ENCODE measurements around the gene TIE1. TPM values are rescaled to one million over a fixed set of nuclear protein-coding genes. Genes with fewer than 3 reads are reported as not detected.

The TIE1 gene
- total RNA-seq, 1 experiment from 2014 or later = 1.2 TPM

DNA sequence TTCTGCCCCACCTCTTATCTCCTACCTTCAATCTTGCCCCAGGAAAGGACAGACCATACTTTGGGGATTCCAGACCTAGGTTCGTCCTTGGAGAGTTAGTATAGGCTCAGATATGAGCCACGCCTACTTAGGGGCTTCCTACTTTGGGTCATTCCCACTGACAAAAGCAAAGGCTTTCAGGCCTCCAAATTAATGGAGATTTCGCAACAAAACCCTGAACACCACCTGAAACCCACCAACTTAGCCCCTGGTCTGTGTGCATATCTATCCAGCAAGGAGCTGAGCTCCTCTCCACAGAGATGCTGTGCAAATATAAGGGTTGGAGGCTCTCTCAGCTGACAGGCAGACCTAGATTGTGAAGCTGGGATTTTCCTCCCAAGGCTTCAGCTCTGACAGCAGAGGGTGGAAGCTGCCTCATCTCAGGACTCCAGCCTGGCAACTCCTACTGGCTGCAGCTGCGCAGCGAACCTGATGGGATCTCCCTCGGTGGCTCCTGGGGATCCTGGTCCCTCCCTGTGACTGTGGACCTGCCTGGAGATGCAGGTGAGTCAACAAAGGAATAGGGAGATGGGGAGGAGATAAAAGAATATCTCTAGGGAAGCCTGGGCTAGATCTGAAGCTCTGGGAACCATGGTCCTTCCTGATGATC lies 38.9 kb downstream of the TIE1 start:
- no peak overlapping the region for H3K56ac ChIP-seq (ENCODE audit: insufficient read length, low read depth, low read length)
- H3K27me3 Mint-ChIP-seq (ENCODE audit: low read depth) = peaks cover 21% of the 10 kb centered on the region
- H3K14ac ChIP-seq (ENCODE audit: insufficient read depth, low read length) = no peak overlapping the region
- H3K4me1 ChIP-seq (ENCODE audit: insufficient read depth, low read length) = no peaks in the 10 kb centered on the region
- no peak overlapping the region for H2BK12ac ChIP-seq (ENCODE audit: insufficient read length, low read depth, low read length)
- no peaks in the 10 kb centered on the region for H4K20me1 ChIP-seq (ENCODE audit: control insufficient read depth, insufficient read depth, insufficient read length)
- H3K9ac ChIP-seq (ENCODE audit: extremely low read depth, insufficient read length, low read length) = no peak overlapping the region
- no peak overlapping the region for H4K8ac ChIP-seq (replicated peaks; ENCODE audit: insufficient read length, low read depth, low read length)
- no peak overlapping the region for H3K4me3 Mint-ChIP-seq
- no peak overlapping the region for H3K4me2 ChIP-seq (ENCODE audit: insufficient read depth, insufficient read length, low read length)
- H3K9me3 ChIP-seq (ENCODE audit: control insufficient read depth, low read depth, low read length) = no peaks in the 10 kb centered on the region
- H3K27ac ChIP-seq (ENCODE audit: insufficient read length, low read depth, low read length) = no peak overlapping the region
- TF ChIP-seq, protein P1, sequence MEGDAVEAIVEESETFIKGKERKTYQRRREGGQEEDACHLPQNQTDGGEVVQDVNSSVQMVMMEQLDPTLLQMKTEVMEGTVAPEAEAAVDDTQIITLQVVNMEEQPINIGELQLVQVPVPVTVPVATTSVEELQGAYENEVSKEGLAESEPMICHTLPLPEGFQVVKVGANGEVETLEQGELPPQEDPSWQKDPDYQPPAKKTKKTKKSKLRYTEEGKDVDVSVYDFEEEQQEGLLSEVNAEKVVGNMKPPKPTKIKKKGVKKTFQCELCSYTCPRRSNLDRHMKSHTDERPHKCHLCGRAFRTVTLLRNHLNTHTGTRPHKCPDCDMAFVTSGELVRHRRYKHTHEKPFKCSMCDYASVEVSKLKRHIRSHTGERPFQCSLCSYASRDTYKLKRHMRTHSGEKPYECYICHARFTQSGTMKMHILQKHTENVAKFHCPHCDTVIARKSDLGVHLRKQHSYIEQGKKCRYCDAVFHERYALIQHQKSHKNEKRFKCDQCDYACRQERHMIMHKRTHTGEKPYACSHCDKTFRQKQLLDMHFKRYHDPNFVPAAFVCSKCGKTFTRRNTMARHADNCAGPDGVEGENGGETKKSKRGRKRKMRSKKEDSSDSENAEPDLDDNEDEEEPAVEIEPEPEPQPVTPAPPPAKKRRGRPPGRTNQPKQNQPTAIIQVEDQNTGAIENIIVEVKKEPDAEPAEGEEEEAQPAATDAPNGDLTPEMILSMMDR (conservative IDR thresholded peaks at IDR 0.05) = no peak
- no peak overlapping the region for H2AFZ ChIP-seq (ENCODE audit: low read length)
- no peak overlapping the region for H2BK15ac ChIP-seq (ENCODE audit: low read depth, low read length)
- H3K9me3 Mint-ChIP-seq = no peaks in the 10 kb centered on the region
- no peak overlapping the region for H3K4ac ChIP-seq (ENCODE audit: low read depth, low read length)
- H3K23ac ChIP-seq (ENCODE audit: insufficient read length, low read depth, low read length) = no peak overlapping the region
- H3K79me1 ChIP-seq (ENCODE audit: insufficient read depth, low read depth, low read length, poor library complexity, severe bottlenecking) = no peaks in the 10 kb centered on the region
- no peak overlapping the region for H3T11ph ChIP-seq (ENCODE audit: low read length)
- H3K27me3 ChIP-seq (ENCODE audit: insufficient read depth, low read length) = no peaks in the 10 kb centered on the region
- no peaks in the 10 kb centered on the region for H3K23me2 ChIP-seq (ENCODE audit: insufficient read length, low read depth, low read length, poor library complexity, severe bottlenecking)
- WGBS (ENCODE audit: extremely low coverage, insufficient read length, low lambda C conversion rate) = no CpG with 5 or more reads among the region's 6 CpGs
- H2BK5ac ChIP-seq (ENCODE audit: insufficient read length, low read length) = no peak overlapping the region
- no peak overlapping the region for H2BK20ac ChIP-seq (ENCODE audit: low read depth, low read length, poor library complexity, severe bottlenecking)
- H2BK120ac ChIP-seq (ENCODE audit: low read depth, low read length, poor library complexity, severe bottlenecking) = no peak overlapping the region
- no peak overlapping the region for H2AK5ac ChIP-seq (ENCODE audit: insufficient read length, low read length)
- no peaks in the 10 kb centered on the region for H3K36me3 Mint-ChIP-seq (ENCODE audit: insufficient read depth in 1 of 3, low read depth in 3 of 3)
- H4K5ac ChIP-seq (ENCODE audit: insufficient read length, low read depth, low read length) = no peak overlapping the region
- no peak overlapping the region for H3K27ac Mint-ChIP-seq
- DNase-seq = no peak
- H3K4me1 Mint-ChIP-seq = peaks cover 4% of the 10 kb centered on the region in 2 experiments
- no peak overlapping the region for H3K18ac ChIP-seq (ENCODE audit: insufficient read length, low read depth, low read length)
- no peaks in the 10 kb centered on the region for H3K79me2 ChIP-seq (ENCODE audit: insufficient read depth, low read length)
- H4K91ac ChIP-seq (ENCODE audit: insufficient read length, low read depth, low read length) = no peak overlapping the region
